ENCODE results near the gene CST1.

The CST1 gene

DNA sequence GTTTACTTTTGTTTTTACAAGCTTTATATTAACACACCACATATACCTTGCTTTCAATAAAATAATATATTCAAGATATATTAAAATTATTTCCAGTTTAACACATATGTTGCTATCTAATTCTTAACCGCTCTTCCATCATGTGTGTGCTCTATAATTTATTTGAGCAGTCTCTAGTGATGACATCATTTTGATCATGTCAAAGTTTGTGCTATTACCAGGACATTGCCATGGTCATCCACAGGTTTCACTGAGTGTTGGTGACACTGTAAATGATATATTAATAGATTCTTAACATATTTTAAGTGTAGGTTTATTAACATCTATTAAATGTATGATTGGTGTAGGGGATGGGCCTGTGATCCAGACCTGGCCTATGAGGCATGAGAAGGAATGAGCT lies 44.8 kb downstream of the CST1 start:
- Histone ChIP-seq H3K4me2 (ENCODE audit: low read depth, low read length, poor library complexity, severe bottlenecking) (no peak overlapping the region), H3K27ac (ENCODE audit: low read depth, low read length) (no peak overlapping the region), H3K36me3 (ENCODE audit: low read length) (no peaks in the 10 kb centered on the region), H4K20me1 (ENCODE audit: low read depth, low read length) (no peaks in the 10 kb centered on the region), H3F3A (ENCODE audit: insufficient read depth) (no peaks in the 10 kb centered on the region), H3K9me2 (replicated peaks; ENCODE audit: insufficient read depth, low read length) (no peaks in the 10 kb centered on the region), H3K9ac (ENCODE audit: low read length) (no peak overlapping the region), H3K4me3 (ENCODE audit: insufficient read depth, low read length, poor library complexity, severe bottlenecking) (no peak overlapping the region), H3K79me2 (ENCODE audit: insufficient read depth, low read length) (no peaks in the 10 kb centered on the region), H3K9me3 (ENCODE audit: insufficient read depth, low read length) (no peaks in the 10 kb centered on the region), H2AFZ (ENCODE audit: low read depth, low read length, severe bottlenecking) (no peak overlapping the region), H3K27me3 (ENCODE audit: low read length) (no peaks in the 10 kb centered on the region)
- TF ChIP-seq EZH2phosphoT487 (conservative IDR thresholded peaks at IDR 0.05; ENCODE audit: low read length): no peak
- TF ChIP-seq, protein P1, sequence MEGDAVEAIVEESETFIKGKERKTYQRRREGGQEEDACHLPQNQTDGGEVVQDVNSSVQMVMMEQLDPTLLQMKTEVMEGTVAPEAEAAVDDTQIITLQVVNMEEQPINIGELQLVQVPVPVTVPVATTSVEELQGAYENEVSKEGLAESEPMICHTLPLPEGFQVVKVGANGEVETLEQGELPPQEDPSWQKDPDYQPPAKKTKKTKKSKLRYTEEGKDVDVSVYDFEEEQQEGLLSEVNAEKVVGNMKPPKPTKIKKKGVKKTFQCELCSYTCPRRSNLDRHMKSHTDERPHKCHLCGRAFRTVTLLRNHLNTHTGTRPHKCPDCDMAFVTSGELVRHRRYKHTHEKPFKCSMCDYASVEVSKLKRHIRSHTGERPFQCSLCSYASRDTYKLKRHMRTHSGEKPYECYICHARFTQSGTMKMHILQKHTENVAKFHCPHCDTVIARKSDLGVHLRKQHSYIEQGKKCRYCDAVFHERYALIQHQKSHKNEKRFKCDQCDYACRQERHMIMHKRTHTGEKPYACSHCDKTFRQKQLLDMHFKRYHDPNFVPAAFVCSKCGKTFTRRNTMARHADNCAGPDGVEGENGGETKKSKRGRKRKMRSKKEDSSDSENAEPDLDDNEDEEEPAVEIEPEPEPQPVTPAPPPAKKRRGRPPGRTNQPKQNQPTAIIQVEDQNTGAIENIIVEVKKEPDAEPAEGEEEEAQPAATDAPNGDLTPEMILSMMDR (IDR thresholded peaks at IDR 0.05; ENCODE audit: insufficient read depth, low read length, poor library complexity, severe bottlenecking): no peak

DNA sequence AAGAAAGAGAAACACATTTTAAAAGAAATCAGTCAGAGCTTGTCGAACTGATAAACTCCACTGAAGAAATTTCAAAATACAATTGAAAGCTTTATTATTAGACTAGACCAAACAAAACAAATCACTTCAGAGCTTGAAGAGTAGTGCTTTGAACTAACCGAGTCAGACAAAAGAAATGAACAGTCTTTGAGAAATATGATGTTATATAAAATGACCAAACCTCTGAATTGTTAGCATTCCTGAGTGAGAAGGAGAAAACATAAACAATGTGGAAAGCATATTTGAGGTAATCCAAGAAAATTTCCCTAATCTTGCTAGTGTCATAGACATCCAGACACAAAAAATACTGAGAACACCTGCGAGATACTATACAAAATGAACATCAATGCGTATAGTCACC lies 48.7 kb downstream of the CST1 start:
- Histone ChIP-seq H3K27ac (ENCODE audit: low read depth, low read length) (no peak overlapping the region), H3K79me2 (ENCODE audit: insufficient read depth, low read length) (no peaks in the 10 kb centered on the region)
- TF ChIP-seq, protein P1 (IDR thresholded peaks at IDR 0.05; ENCODE audit: insufficient read depth, low read length, poor library complexity, severe bottlenecking): no peak
- TF ChIP-seq EZH2phosphoT487 (conservative IDR thresholded peaks at IDR 0.05; ENCODE audit: low read length): no peak

DNA sequence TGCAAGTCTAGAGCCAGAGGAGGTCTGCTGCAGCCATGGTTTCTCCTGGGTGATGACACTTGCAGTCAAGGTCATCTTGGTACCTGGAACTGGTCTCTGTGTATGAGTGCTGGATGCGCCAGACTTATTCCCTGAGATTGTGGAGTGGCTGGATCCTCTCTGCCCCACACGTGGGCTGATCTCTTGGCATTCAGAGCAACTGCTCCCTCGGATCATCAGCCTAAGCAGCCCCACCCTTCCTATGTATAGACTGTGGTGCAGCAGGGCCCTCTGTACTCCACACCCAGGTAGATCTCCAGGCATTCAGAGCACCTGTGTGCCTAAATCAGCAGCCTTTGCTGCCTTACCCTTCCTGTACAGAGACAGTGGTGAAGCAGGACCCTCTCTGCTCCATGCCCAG lies 49.8 kb downstream of the CST1 start:
- TF ChIP-seq EZH2phosphoT487 (conservative IDR thresholded peaks at IDR 0.05; ENCODE audit: low read length): no peak
- TF ChIP-seq, protein P1 (IDR thresholded peaks at IDR 0.05; ENCODE audit: insufficient read depth, low read length, poor library complexity, severe bottlenecking): no peak
- Histone ChIP-seq H3K4me2 (ENCODE audit: low read depth, low read length, poor library complexity, severe bottlenecking) (no peak overlapping the region), H2AFZ (ENCODE audit: low read depth, low read length, severe bottlenecking) (no peak overlapping the region), H3K9me3 (ENCODE audit: insufficient read depth, low read length) (no peaks in the 10 kb centered on the region), H4K20me1 (ENCODE audit: low read depth, low read length) (no peaks in the 10 kb centered on the region), H3K36me3 (ENCODE audit: low read length) (no peaks in the 10 kb centered on the region), H3F3A (ENCODE audit: insufficient read depth) (no peaks in the 10 kb centered on the region), H3K79me2 (ENCODE audit: insufficient read depth, low read length) (no peaks in the 10 kb centered on the region), H3K4me3 (ENCODE audit: insufficient read depth, low read length, poor library complexity, severe bottlenecking) (no peak overlapping the region), H3K27ac (ENCODE audit: low read depth, low read length) (no peak overlapping the region), H3K27me3 (ENCODE audit: low read length) (no peaks in the 10 kb centered on the region), H3K9me2 (replicated peaks; ENCODE audit: insufficient read depth, low read length) (no peaks in the 10 kb centered on the region), H3K9ac (ENCODE audit: low read length) (no peak overlapping the region)

More for the DNA sequence above, 48.7 kb downstream of the CST1 start:
- H3K36me3 ChIP-seq (ENCODE audit: low read length): no peaks in the 10 kb centered on the region
- no peak overlapping the region for H3K4me2 ChIP-seq (ENCODE audit: low read depth, low read length, poor library complexity, severe bottlenecking)
- no peaks in the 10 kb centered on the region for H3F3A ChIP-seq (ENCODE audit: insufficient read depth)
- no peaks in the 10 kb centered on the region for H3K9me3 ChIP-seq (ENCODE audit: insufficient read depth, low read length)
- no peaks in the 10 kb centered on the region for H4K20me1 ChIP-seq (ENCODE audit: low read depth, low read length)
- H2AFZ ChIP-seq (ENCODE audit: low read depth, low read length, severe bottlenecking): no peak overlapping the region
- H3K4me3 ChIP-seq (ENCODE audit: insufficient read depth, low read length, poor library complexity, severe bottlenecking): no peak overlapping the region
- H3K9ac ChIP-seq (ENCODE audit: low read length): no peak overlapping the region
- H3K27me3 ChIP-seq (ENCODE audit: low read length): no peaks in the 10 kb centered on the region
- no peaks in the 10 kb centered on the region for H3K9me2 ChIP-seq (replicated peaks; ENCODE audit: insufficient read depth, low read length)
